Smooth muscle cell (in vitro differentiated cells): Measurements from ENCODE around the gene NET1. TPM values are rescaled to one million over a fixed set of nuclear protein-coding genes. Genes with fewer than 3 reads are reported as not detected.
"Not testable (repeated sequence)": the region's sequence is repeated elsewhere in the genome, so short reads cannot be mapped to it uniquely, and the experiment has no call there.

Source experiments
- DNase-seq: peaks from one replicate; lab custom pipeline; 2025; ENCODE audit not compliant: unreplicated experiment; lab: John Stamatoyannopoulos, UW
- H2AFZ ChIP-seq: fragments of 200-600 bp; sonication (generic); 2 replicates; pipeline ENCODE4 v1.6.0; 2016; ENCODE audit warnings: antibody characterized with exemption, low read depth, mild to moderate bottlenecking
- H3F3A ChIP-seq: fragments of 200-600 bp; sonication (generic); 2 replicates; pipeline ENCODE4 v1.6.0; 2017; ENCODE audit warnings: antibody characterized with exemption, low read depth
- H3K27ac ChIP-seq: fragments of 200-600 bp; sonication (generic); 2 replicates; pipeline ENCODE4 v1.5.1; 2016; ENCODE audit warnings: low read depth, mild to moderate bottlenecking
- H3K27me3 ChIP-seq: fragments of 200-600 bp; sonication (generic); 2 replicates; pipeline ENCODE4 v1.6.1; 2016; ENCODE audit warnings: low read depth, mild to moderate bottlenecking
- H3K36me3 ChIP-seq: fragments of 200-600 bp; sonication (generic); 2 replicates; pipeline ENCODE4 v1.5.1; 2016; ENCODE audit warnings: low read depth
- H3K4me1 ChIP-seq: fragments of 200-600 bp; sonication (generic); 2 replicates; pipeline ENCODE4 v1.5.1; 2016; ENCODE audit warnings: low read depth
- H3K4me2 ChIP-seq: fragments of 200-600 bp; sonication (generic); 2 replicates; pipeline ENCODE4 v1.6.0; 2016; ENCODE audit warnings: mild to moderate bottlenecking
- H3K4me3 ChIP-seq: fragments of 200-600 bp; sonication (generic); 2 replicates; pipeline ENCODE4 v1.5.1; 2016; ENCODE audit warnings: mild to moderate bottlenecking
- H3K79me2 ChIP-seq: fragments of 200-600 bp; sonication (generic); 2 replicates; pipeline ENCODE4 v1.6.0; 2016; ENCODE audit warnings: low read depth, mild to moderate bottlenecking
- H3K9ac ChIP-seq: fragments of 200-600 bp; sonication (generic); 2 replicates; pipeline ENCODE4 v1.6.0; 2016; ENCODE audit warnings: low read depth
- H3K9me3 ChIP-seq: fragments of 200-600 bp; sonication (generic); replicated peaks from 2 replicates; pipeline ENCODE4 v1.5.1; 2016; ENCODE audit warnings: low read depth
- H4K20me1 ChIP-seq: fragments of 200-600 bp; sonication (generic); 2 replicates; pipeline ENCODE4 v1.6.0; 2016; ENCODE audit warnings: low read depth
- CTCF ChIP-seq: fragments of 200-600 bp; sonication (generic); IDR thresholded peaks from 2 replicates; pipeline ENCODE4 v1.5.1; 2017; ENCODE audit warnings: borderline replicate concordance, mild to moderate bottlenecking, antibody characterized with exemption; ENCODE audit not compliant: insufficient read depth, poor library complexity, severe bottlenecking
- WGBS: methylation state at CpG from one replicate; pipeline ENCODE4 v1.1.7; 2016; ENCODE audit warnings: low lambda C conversion rate; 5-methylcytosine and 5-hydroxymethylcytosine counted together
- polyA plus RNA-seq: library from polyadenylated mRNA; unstranded; fragments of >200 nt; fragmentation: Nextera tagmentation; extraction: Ambion mirVana; gene quantifications from 2 replicates; pipeline ENCODE4 v1.2.1, GENCODE V29; 2016
- total RNA-seq: library from RNA; depleted of rRNA; stranded (reverse); fragments of >200 nt; gene quantifications from 2 replicates; pipeline ENCODE4 v1.2.3, GENCODE V29; 2014

The NET1 gene
- total and polyA plus RNA-seq, 2 experiments from 2014 or later: 49.5 to 123 TPM

DNA sequence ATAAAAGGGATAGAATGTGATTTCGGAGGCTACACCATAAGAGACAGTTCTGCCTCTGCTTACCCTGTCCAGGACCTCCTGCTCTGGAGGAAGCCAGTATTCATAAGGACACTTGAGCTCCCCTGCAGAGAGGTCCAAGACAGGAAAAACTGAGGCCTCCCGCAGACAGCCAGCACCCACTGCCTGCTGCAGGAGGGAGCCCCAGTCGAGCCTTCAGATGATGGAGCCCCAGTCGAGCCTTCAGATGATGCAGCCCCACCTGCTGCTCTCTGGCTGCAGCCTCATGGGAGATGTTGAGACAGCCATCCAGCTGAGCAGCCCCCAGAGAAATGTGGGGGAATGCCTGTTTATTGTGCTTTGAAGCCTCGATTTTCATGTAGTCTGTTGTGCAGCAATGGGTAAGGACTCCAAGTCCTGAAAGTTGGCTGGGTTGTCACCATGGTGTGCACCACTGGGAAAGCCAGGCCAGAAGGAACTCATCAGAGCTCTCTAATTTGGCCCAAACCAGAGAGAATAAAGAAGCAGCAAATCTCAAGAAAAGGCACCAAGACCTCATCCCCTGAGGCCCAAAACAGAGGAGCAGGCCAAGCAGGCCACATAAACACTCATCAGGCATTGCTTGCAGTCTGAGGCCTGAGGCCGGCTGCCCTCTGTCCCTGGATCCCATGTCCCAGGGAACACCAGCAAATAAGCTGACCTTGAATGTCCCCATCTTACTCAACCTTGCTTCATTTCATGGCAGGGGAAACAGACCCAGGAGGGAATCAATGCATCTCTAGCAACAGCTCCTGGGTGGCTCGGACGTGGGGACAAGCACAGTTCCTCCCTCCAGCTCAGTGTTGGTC is 56.1 kb downstream of the NET1 start:
- Histone ChIP-seq H2AFZ (no peak overlapping the region), H3K79me2 (no peaks in the 10 kb centered on the region), H3K9me3 (no peaks in the 10 kb centered on the region), H3K4me3 (no peak overlapping the region), H3K36me3 (no peaks in the 10 kb centered on the region), H3K4me1 (peaks cover 20% of the 10 kb centered on the region), H3F3A (peaks cover 23% of the 10 kb centered on the region), H3K4me2 (peak overlapping the region; percentile 71), H3K27me3 (no peaks in the 10 kb centered on the region), H4K20me1 (no peaks in the 10 kb centered on the region), H3K27ac (peak overlapping the region; percentile 89), H3K9ac (no peak overlapping the region)
- DNase-seq: no peak
- 91% methylated on average over 8 of the region's 8 CpGs for WGBS
- no peak for TF ChIP-seq CTCF

GRCh38 chr10:5469353-5470061 is 57.1 kb downstream of the NET1 start:
- Histone ChIP-seq H4K20me1 (no peaks in the 10 kb centered on the region), H3K36me3 (no peaks in the 10 kb centered on the region), H3K79me2 (no peaks in the 10 kb centered on the region), H2AFZ (no peak overlapping the region), H3K4me2 (peak overlapping the region; percentile 15), H3K27me3 (no peaks in the 10 kb centered on the region), H3K4me3 (no peak overlapping the region), H3K27ac (no peak overlapping the region), H3K9me3 (no peaks in the 10 kb centered on the region), H3F3A (peaks cover 23% of the 10 kb centered on the region), H3K9ac (no peak overlapping the region), H3K4me1 (peaks cover 20% of the 10 kb centered on the region)
- DNase-seq: no peak
- no peak for TF ChIP-seq CTCF
- WGBS: 79% methylated on average over 15 of the region's 15 CpGs

- Histone ChIP-seq H3K27me3 (no peaks in the 10 kb centered on the region), H4K20me1 (no peaks in the 10 kb centered on the region), H3K4me3 (no peak overlapping the region), H3K9ac (no peak overlapping the region), H3K79me2 (no peaks in the 10 kb centered on the region), H3F3A (peaks cover 21% of the 10 kb centered on the region), H2AFZ (no peak overlapping the region), H3K4me1 (peaks cover 20% of the 10 kb centered on the region), H3K27ac (no peak overlapping the region), H3K9me3 (no peaks in the 10 kb centered on the region), H3K4me2 (no peak overlapping the region), H3K36me3 (no peaks in the 10 kb centered on the region)
- 99% methylated on average over 15 of the region's 15 CpGs for WGBS
- no peak for DNase-seq
- TF ChIP-seq CTCF: no peak
These were observed 57.9 kb downstream of the NET1 start for GRCh38 chr10:5470062-5470751.

DNA sequence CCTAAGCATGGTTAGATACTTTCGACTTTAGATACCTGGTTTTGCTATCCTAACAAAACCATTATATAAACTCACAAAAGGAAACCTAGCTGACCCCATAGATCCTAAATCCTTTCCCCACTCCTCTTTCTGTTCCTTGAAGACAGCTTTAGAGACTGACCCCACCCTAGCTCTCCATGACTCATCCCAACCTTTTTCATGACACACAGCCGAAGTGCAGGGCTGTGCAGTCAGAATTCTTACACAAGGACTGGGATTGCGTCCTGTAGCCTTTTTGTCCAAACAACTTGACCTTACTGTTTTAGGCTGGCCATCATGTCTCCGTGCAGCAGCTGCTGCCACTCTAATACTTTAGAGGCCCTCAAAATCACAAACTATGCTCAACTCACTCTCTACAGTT is 62.3 kb downstream of the NET1 start:
- H3K4me2 ChIP-seq, H3K27me3 ChIP-seq, H3K9me3 ChIP-seq, DNase-seq, H3K36me3 ChIP-seq, H4K20me1 ChIP-seq, H3K27ac ChIP-seq, H3K79me2 ChIP-seq, H2AFZ ChIP-seq, H3K4me3 ChIP-seq, H3K9ac ChIP-seq: not testable (repeated sequence)
- 37% methylated on average over 4 of the region's 4 CpGs for WGBS
- Histone ChIP-seq H3F3A (peaks cover 10% of the 10 kb centered on the region), H3K4me1 (peaks cover 18% of the 10 kb centered on the region)

- peaks cover 10% of the 10 kb centered on the region for H3F3A ChIP-seq
- not testable (repeated sequence) for H3K9ac ChIP-seq, H3K9me3 ChIP-seq, DNase-seq, H2AFZ ChIP-seq, H3K27me3 ChIP-seq, H3K79me2 ChIP-seq, H3K27ac ChIP-seq, H3K4me2 ChIP-seq, H3K4me3 ChIP-seq, H3K36me3 ChIP-seq, H4K20me1 ChIP-seq
- 98% methylated on average over 6 of the region's 8 CpGs for WGBS
- peaks cover 18% of the 10 kb centered on the region for H3K4me1 ChIP-seq
These were observed 62.7 kb downstream of the NET1 start for GRCh38 chr10:5475088-5475487.
